Measurements from ENCODE around the gene MYO5B. TPM values are rescaled to one million over a fixed set of nuclear protein-coding genes. Genes with fewer than 3 reads are reported as not detected.

The MYO5B gene
- polyA plus RNA-seq, 1 experiment: 0.18 TPM

DNA sequence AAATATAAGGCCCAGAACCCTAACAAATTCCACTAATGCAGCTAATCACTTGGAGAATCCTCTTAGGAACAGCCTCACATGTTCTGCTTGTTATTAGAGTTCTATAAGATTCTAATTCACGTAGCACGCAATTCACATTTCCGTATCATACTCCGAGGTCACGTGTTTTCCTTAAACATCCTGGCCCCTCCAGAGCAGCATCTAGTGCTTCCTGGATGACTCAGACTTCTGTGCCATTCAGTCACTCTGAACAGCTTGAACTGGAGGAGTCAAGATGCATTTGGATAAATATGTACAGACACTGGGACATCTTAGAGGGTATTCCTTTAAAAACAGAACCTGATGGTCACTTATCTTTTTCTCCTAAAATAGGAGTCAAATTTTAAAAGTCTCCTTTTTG is 156.5 kb downstream of the MYO5B start:
- H3K27me3 ChIP-seq (ENCODE audit: control insufficient read depth, insufficient read depth, low read length): no peaks in the 10 kb centered on the region
- TF ChIP-seq CTCF (IDR thresholded peaks at IDR 0.05; ENCODE audit: insufficient read depth, low read depth, low read length): no peak
- no peak overlapping the region for H3K4me3 ChIP-seq (ENCODE audit: low read depth, low read length)
- CTCF ChIA-PET: no interaction called here
- DNase-seq (ENCODE audit: low read depth): no peak
- no peaks in the 10 kb centered on the region for H3K36me3 ChIP-seq (ENCODE audit: control insufficient read depth, insufficient read depth, low read length)
- POLR2A ChIA-PET: no interaction called here

DNA sequence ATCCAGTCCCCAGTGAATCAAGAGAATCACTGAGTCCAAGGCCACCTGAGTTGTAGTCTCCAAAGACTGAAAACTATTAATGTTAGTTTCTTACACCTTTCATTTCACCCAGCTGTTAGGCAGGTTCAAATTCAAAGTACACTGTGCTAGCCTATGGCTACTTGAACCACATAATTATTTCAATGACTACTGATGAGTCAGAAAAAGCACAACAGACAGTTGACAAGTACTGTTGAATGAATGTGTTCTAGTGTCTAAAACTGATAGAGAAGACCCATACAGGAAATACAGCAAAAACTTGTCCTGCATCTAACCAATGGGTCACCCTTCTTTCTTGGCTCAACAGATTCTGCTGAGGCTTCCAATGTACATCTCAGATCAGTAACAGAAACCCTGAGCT is 160.9 kb downstream of the MYO5B start:
- ChIA-PET CTCF (no interaction called here), POLR2A (no interaction called here)
- H3K4me3 ChIP-seq (ENCODE audit: low read depth, low read length): no peak overlapping the region
- no peaks in the 10 kb centered on the region for H3K27me3 ChIP-seq (ENCODE audit: control insufficient read depth, insufficient read depth, low read length)
- TF ChIP-seq CTCF (IDR thresholded peaks at IDR 0.05; ENCODE audit: insufficient read depth, low read depth, low read length): no peak
- no peak for DNase-seq (ENCODE audit: low read depth)
- H3K36me3 ChIP-seq (ENCODE audit: control insufficient read depth, insufficient read depth, low read length): no peaks in the 10 kb centered on the region

GRCh38 chr18:50033004-50033403 is 161.9 kb downstream of the MYO5B start:
- DNase-seq (ENCODE audit: low read depth): no peak
- TF ChIP-seq CTCF (IDR thresholded peaks at IDR 0.05; ENCODE audit: insufficient read depth, low read depth, low read length): no peak
- H3K27me3 ChIP-seq (ENCODE audit: control insufficient read depth, insufficient read depth, low read length): no peaks in the 10 kb centered on the region
- H3K4me3 ChIP-seq (ENCODE audit: low read depth, low read length): no peak overlapping the region
- CTCF ChIA-PET: interaction anchor here (1.0 kb wide), 1 partner anchor 31 kb away, joined by 3 read pairs; no protein-coding TSS in a partner anchor
- no peaks in the 10 kb centered on the region for H3K36me3 ChIP-seq (ENCODE audit: control insufficient read depth, insufficient read depth, low read length)
- POLR2A ChIA-PET: no interaction called here

DNA sequence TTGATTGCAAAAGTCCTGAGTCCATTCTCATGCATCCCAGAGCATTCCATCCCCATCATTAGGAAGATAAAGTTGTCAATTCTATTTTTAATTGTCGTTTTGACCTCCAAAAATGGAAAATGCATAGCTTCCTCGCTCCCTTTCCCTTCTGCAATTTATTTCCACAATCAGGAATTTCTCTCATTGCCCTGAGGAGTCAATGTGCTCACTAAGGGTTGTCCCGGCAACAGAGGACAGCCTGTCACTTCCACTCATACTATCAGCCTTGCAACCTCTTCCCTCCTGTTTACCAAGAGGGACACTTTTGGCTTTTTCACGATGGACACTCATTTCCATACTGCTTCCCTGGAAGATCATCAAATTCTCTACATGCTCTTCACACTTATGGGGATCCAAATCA is 164.8 kb downstream of the MYO5B start:
- no peak overlapping the region for H3K4me3 ChIP-seq (ENCODE audit: low read depth, low read length)
- no peak for DNase-seq (ENCODE audit: low read depth)
- no peaks in the 10 kb centered on the region for H3K36me3 ChIP-seq (ENCODE audit: control insufficient read depth, insufficient read depth, low read length)
- H3K27me3 ChIP-seq (ENCODE audit: control insufficient read depth, insufficient read depth, low read length): no peaks in the 10 kb centered on the region
- no peak for TF ChIP-seq CTCF (IDR thresholded peaks at IDR 0.05; ENCODE audit: insufficient read depth, low read depth, low read length)
- ChIA-PET CTCF (no interaction called here), POLR2A (no interaction called here)

GRCh38 chr18:50027996-50028395 is 167.0 kb downstream of the MYO5B start:
- Histone ChIP-seq H3K27me3 (ENCODE audit: control insufficient read depth, insufficient read depth, low read length) (no peaks in the 10 kb centered on the region), H3K36me3 (ENCODE audit: control insufficient read depth, insufficient read depth, low read length) (no peaks in the 10 kb centered on the region), H3K4me3 (ENCODE audit: low read depth, low read length) (no peak overlapping the region)
- ChIA-PET CTCF (no interaction called here), POLR2A (no interaction called here)
- no peak for TF ChIP-seq CTCF (IDR thresholded peaks at IDR 0.05; ENCODE audit: insufficient read depth, low read depth, low read length)
- DNase-seq (ENCODE audit: low read depth): no peak
